ENCODE data around the gene SLC39A7. TPM values are rescaled to one million over a fixed set of nuclear protein-coding genes. Genes with fewer than 3 reads are reported as not detected.

SLC39A7 gene
- total RNA-seq, 4 donors from 2014 or later = 21.9 to 45.4 (median 26.2) TPM

DNA sequence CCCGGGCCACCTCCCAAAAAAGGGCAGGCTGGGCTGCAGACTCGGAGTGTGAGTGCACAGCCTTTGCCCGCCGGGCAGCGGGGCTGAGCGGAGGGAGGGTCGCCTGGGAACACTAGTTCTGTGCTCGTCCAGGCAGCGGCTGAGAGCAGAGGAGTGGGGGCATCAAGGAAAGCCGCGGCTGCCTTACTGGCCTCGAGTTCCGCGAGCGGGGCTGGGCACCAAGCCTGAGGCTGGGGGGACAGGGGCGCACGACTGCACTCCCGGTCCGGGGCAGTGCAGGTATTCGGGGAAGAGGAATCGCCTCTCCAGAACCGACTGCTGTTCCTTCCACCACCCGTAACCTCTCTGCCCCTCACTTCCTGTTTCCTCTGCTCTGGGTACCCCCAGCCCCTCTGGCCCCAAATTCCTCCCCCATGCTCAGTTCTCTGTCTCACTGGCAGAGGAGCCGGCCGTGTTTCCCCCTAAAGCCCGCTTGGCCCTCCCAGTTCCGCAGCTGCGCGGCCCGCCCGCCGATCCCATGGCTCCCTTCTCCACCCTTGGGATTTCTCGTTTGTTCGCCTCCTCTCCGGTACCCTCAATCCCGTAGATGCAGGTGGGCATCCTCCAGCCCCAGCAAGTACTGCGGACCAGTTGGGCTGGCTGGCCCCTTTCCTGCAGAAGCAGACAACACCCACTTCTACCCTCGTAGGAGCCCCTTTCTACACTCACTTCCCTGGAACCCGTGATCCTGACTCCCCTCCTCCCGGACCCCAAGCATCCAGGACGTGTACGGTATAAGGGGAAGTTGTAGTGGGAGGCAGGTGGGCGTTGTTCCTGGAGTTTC lies 12.7 kb downstream of the SLC39A7 start:
- intact Hi-C loops (cut with DNase I; ENCODE audit: low total_unique reads) (no loop called here), in situ Hi-C loops (cut with MboI; ENCODE audit: low sequenced_read_pairs in 4 of 4) (no loop called here)
- Histone ChIP-seq H3K27me3 (peaks cover 0 to 2% (median 0%) of the 10 kb centered on the region in 3 donors), H3K4me3 (peak overlapping the region; percentile 30 to 61 (median 52)), H3K9me3 (no peaks in the 10 kb centered on the region), H3K4me1 (peaks cover 15 to 22% of the 10 kb centered on the region in 2 donors), H3K27ac (peak overlapping the region in 2 of 4 donors; percentile 6 to 18), H3K36me3 (peaks cover 0 to 16% of the 10 kb centered on the region in 2 donors)
- ATAC-seq (no peak), DNase-seq (no peak)
- TF ChIP-seq, protein P1, sequence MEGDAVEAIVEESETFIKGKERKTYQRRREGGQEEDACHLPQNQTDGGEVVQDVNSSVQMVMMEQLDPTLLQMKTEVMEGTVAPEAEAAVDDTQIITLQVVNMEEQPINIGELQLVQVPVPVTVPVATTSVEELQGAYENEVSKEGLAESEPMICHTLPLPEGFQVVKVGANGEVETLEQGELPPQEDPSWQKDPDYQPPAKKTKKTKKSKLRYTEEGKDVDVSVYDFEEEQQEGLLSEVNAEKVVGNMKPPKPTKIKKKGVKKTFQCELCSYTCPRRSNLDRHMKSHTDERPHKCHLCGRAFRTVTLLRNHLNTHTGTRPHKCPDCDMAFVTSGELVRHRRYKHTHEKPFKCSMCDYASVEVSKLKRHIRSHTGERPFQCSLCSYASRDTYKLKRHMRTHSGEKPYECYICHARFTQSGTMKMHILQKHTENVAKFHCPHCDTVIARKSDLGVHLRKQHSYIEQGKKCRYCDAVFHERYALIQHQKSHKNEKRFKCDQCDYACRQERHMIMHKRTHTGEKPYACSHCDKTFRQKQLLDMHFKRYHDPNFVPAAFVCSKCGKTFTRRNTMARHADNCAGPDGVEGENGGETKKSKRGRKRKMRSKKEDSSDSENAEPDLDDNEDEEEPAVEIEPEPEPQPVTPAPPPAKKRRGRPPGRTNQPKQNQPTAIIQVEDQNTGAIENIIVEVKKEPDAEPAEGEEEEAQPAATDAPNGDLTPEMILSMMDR (IDR thresholded peaks at IDR 0.05 in 4 of 5, conservative IDR thresholded peaks at IDR 0.05 in 1 of 5) = no peak
- TF ChIP-seq POLR2A (IDR thresholded peaks at IDR 0.05) = no peak

GRCh38 chr6:33213989-33214335 lies 13.3 kb downstream of the SLC39A7 start:
- DNase-seq (no peak), ATAC-seq (no peak)
- Histone ChIP-seq H3K27me3 (peaks cover 0 to 2% (median 0%) of the 10 kb centered on the region in 3 donors), H3K27ac (peak overlapping the region in 2 of 4 donors; percentile 6 to 18), H3K36me3 (peaks cover 0 to 16% of the 10 kb centered on the region in 2 donors), H3K4me1 (peaks cover 15 to 18% of the 10 kb centered on the region in 2 donors), H3K9me3 (no peaks in the 10 kb centered on the region), H3K4me3 (peak overlapping the region; percentile 30 to 61 (median 52))
- in situ Hi-C loops (cut with MboI; ENCODE audit: low sequenced_read_pairs in 4 of 4) = no loop called here
- TF ChIP-seq POLR2A (IDR thresholded peaks at IDR 0.05) = no peak
- TF ChIP-seq, protein P1 (IDR thresholded peaks at IDR 0.05 in 4 of 5, conservative IDR thresholded peaks at IDR 0.05 in 1 of 5) = no peak
- intact Hi-C loops (cut with DNase I; ENCODE audit: low total_unique reads) = no loop called here

- no peak for DNase-seq
- Histone ChIP-seq H3K4me3 (no peak overlapping the region), H3K4me1 (peaks cover 15 to 17% of the 10 kb centered on the region in 2 donors), H3K27me3 (peaks cover 0 to 2% (median 0%) of the 10 kb centered on the region in 3 donors), H3K9me3 (no peaks in the 10 kb centered on the region), H3K27ac (no peak overlapping the region), H3K36me3 (peaks cover 0 to 5% of the 10 kb centered on the region in 2 donors)
- ATAC-seq = no peak
- intact Hi-C loops (cut with DNase I; ENCODE audit: low total_unique reads) (no loop called here), in situ Hi-C loops (cut with MboI; ENCODE audit: low sequenced_read_pairs in 4 of 4) (no loop called here)
- no peak for TF ChIP-seq POLR2A (IDR thresholded peaks at IDR 0.05)
- TF ChIP-seq, protein P1 (IDR thresholded peaks at IDR 0.05 in 4 of 5, conservative IDR thresholded peaks at IDR 0.05 in 1 of 5) = no peak
These were observed 14.8 kb downstream of the SLC39A7 start for GRCh38 chr6:33215271-33216116.

- no peak for DNase-seq
- in situ Hi-C loops (cut with MboI; ENCODE audit: low sequenced_read_pairs in 4 of 4) = no loop called here
- H3K9me3 ChIP-seq = no peaks in the 10 kb centered on the region
These were observed 15.5 kb downstream of the SLC39A7 start for GRCh38 chr6:33216117-33216649.

More at GRCh38 chr6:33216117-33216649, 15.5 kb downstream of the SLC39A7 start:
- Histone ChIP-seq H3K27me3 (peaks cover 0 to 2% (median 0%) of the 10 kb centered on the region in 3 donors), H3K4me3 (no peak overlapping the region), H3K36me3 (no peaks in the 10 kb centered on the region), H3K4me1 (peaks cover 15 to 17% of the 10 kb centered on the region in 2 donors), H3K27ac (no peak overlapping the region)
- intact Hi-C loops (cut with DNase I; ENCODE audit: low total_unique reads) = no loop called here
- no peak for ATAC-seq
- TF ChIP-seq, protein P1 (IDR thresholded peaks at IDR 0.05 in 4 of 5, conservative IDR thresholded peaks at IDR 0.05 in 1 of 5) = no peak
- TF ChIP-seq POLR2A (IDR thresholded peaks at IDR 0.05) = no peak

All from gastrocnemius medialis (tissue), 4 donors.